Stomach (tissue), 4 donors: Measurements from ENCODE around the gene TBL3.

Source experiments
- POLR2A ChIP-seq, 4 donors: fragments of 450-650 bp; IDR thresholded peaks; one replicate each; pipeline ENCODE4 v1.6.1; 2016; ENCODE audit warnings: antibody characterized with exemption in 4 of 4, control low read depth in 2 of 4, mild to moderate bottlenecking in 1 of 4, moderate library complexity in 1 of 4
- POLR2AphosphoS5 ChIP-seq, 3 donors: sonication (generic); formaldehyde crosslinking; IDR thresholded peaks; one replicate each; pipeline ENCODE4 v1.6.1; 2016; ENCODE audit warnings: antibody characterized with exemption in 3 of 3
- TF ChIP-seq, protein P1 (sequence below), 7 experiments: fragments of 450-650 bp in 4 of 7; fragments of 200-600 bp in 3 of 7; sonication (generic) in 3 of 7; IDR thresholded peaks; one replicate each; pipeline ENCODE4 v1.5.1; 2016 to 2019; ENCODE audit warnings: antibody characterized with exemption in 7 of 7, control low read depth in 2 of 7, mild to moderate bottlenecking in 1 of 7

DNA sequence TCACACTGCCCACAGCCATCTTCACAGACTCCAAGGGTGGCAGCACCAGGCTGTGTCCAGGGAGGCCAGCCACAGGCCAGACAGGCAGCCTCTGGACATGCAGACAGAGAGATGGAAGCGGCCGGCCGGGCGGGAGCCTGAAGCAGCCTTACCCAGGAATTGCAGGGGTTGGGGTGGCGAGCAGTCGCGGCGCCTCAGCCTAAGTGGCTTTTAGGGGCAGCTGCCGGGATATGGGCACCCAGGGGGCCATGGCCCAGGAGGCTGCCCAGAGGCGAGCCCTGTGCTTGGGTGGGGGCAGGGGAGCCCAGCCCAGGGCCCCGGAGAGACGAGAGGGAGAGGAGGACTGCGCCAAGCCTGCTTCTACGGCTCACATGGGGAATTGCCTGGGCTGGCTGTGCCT is 53.4 kb downstream of the TBL3 start:
- TF ChIP-seq, protein P1, sequence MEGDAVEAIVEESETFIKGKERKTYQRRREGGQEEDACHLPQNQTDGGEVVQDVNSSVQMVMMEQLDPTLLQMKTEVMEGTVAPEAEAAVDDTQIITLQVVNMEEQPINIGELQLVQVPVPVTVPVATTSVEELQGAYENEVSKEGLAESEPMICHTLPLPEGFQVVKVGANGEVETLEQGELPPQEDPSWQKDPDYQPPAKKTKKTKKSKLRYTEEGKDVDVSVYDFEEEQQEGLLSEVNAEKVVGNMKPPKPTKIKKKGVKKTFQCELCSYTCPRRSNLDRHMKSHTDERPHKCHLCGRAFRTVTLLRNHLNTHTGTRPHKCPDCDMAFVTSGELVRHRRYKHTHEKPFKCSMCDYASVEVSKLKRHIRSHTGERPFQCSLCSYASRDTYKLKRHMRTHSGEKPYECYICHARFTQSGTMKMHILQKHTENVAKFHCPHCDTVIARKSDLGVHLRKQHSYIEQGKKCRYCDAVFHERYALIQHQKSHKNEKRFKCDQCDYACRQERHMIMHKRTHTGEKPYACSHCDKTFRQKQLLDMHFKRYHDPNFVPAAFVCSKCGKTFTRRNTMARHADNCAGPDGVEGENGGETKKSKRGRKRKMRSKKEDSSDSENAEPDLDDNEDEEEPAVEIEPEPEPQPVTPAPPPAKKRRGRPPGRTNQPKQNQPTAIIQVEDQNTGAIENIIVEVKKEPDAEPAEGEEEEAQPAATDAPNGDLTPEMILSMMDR (IDR thresholded peaks at IDR 0.05): no peak
- TF ChIP-seq POLR2AphosphoS5 (IDR thresholded peaks at IDR 0.05): no peak
- no peak for TF ChIP-seq POLR2A (IDR thresholded peaks at IDR 0.05)
